ENCODE data around the gene CREB5. TPM values are rescaled to one million over a fixed set of nuclear protein-coding genes. Genes with fewer than 3 reads are reported as not detected.

Gene CREB5
- total and polyA plus RNA-seq, 5 donors: 4.0 to 20.4 (median 9.9) TPM

DNA sequence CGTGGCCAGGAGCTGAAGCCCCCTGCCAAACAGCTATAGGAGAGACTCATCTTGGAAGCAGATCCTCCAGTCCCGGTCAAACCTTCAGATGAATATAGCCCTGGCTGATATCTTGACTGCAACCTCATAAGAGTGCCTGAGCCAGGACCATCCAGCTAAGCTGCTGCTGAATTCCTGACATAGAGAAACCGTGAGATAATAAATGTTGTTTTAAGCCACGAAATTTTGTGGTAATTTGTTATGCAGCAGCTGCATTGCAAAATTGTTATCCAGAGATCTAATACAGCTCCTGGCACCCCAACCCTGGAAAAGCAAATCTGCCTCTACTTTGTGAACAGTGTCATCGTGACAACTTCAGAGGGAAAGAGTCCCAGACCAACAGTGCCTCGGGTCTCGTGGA lies 119.9 kb downstream of the CREB5 start:
- DNase-seq (no peak), ATAC-seq (no peak)
- 94% methylated on average over 7 of the region's 7 CpGs for WGBS
- intact Hi-C loops (cut with DNase I): loop anchor here in 1 of 4 donors (10.0 kb wide), 2 partner anchors 57 to 137 kb away; no protein-coding TSS in a partner anchor
- peaks cover 6% of the 10 kb centered on the region for H3K4me1 ChIP-seq (ENCODE audit: control insufficient read depth, insufficient read depth, low read length)
- no peak overlapping the region for H3K27ac ChIP-seq (ENCODE audit: low read length)
- no peak overlapping the region for H3K4me3 ChIP-seq (ENCODE audit: low read length)
- H3K27me3 ChIP-seq (ENCODE audit: control insufficient read depth, insufficient read depth): no peaks in the 10 kb centered on the region
- H3K9me3 ChIP-seq (ENCODE audit: control insufficient read depth, low read length): no peaks in the 10 kb centered on the region

- ATAC-seq (no peak), DNase-seq (no peak)
- Histone ChIP-seq H3K4me3 (ENCODE audit: low read length) (no peak overlapping the region), H3K9me3 (ENCODE audit: control insufficient read depth, low read length) (no peaks in the 10 kb centered on the region), H3K27me3 (ENCODE audit: control insufficient read depth, insufficient read depth) (no peaks in the 10 kb centered on the region), H3K27ac (ENCODE audit: low read length) (no peak overlapping the region), H3K4me1 (ENCODE audit: control insufficient read depth, insufficient read depth, low read length) (peaks cover 6% of the 10 kb centered on the region)
- WGBS: 90% methylated on average over 8 of the region's 8 CpGs
- intact Hi-C loops (cut with DNase I): loop anchor here in 1 of 4 donors (10.0 kb wide), 2 partner anchors 58 to 138 kb away; no protein-coding TSS in a partner anchor
These were observed 120.9 kb downstream of the CREB5 start for GRCh38 chr7:28533267-28533666.

- H3K27me3 ChIP-seq (ENCODE audit: control insufficient read depth, insufficient read depth): no peaks in the 10 kb centered on the region
- peaks cover 6% of the 10 kb centered on the region for H3K4me1 ChIP-seq (ENCODE audit: control insufficient read depth, insufficient read depth, low read length)
- H3K4me3 ChIP-seq (ENCODE audit: low read length): no peak overlapping the region
- DNase-seq (peak; percentile 54 to 82 (median 65)), ATAC-seq (peak; percentile 41 to 79)
- no peak overlapping the region for H3K27ac ChIP-seq (ENCODE audit: low read length)
- no peaks in the 10 kb centered on the region for H3K9me3 ChIP-seq (ENCODE audit: control insufficient read depth, low read length)
- whole genome bisulfite sequencing: 24% methylated on average over 6 of the region's 6 CpGs
- intact Hi-C loops (cut with DNase I): loop anchor here in 1 of 4 donors (10.0 kb wide), 2 partner anchors 59 to 139 kb away; no protein-coding TSS in a partner anchor
These were observed 121.6 kb downstream of the CREB5 start for GRCh38 chr7:28533731-28534531.

GRCh38 chr7:28536259-28536658 lies 123.9 kb downstream of the CREB5 start:
- Histone ChIP-seq H3K27ac (ENCODE audit: low read length) (no peak overlapping the region), H3K9me3 (ENCODE audit: control insufficient read depth, low read length) (no peaks in the 10 kb centered on the region), H3K4me3 (ENCODE audit: low read length) (no peak overlapping the region), H3K4me1 (ENCODE audit: control insufficient read depth, insufficient read depth, low read length) (peaks cover 6% of the 10 kb centered on the region), H3K27me3 (ENCODE audit: control insufficient read depth, insufficient read depth) (no peaks in the 10 kb centered on the region)
- intact Hi-C loops (cut with DNase I): loop anchor here in 1 of 4 donors (10.0 kb wide), 2 partner anchors 61 to 141 kb away; no protein-coding TSS in a partner anchor
- 81% methylated on average over 7 of the region's 7 CpGs for WGBS
- peak in 1 of 3 donors; percentile 48 for DNase-seq
- no peak for ATAC-seq

- no peaks in the 10 kb centered on the region for H3K27me3 ChIP-seq (ENCODE audit: control insufficient read depth, insufficient read depth)
- no peak overlapping the region for H3K27ac ChIP-seq (ENCODE audit: low read length)
- WGBS: 96% methylated on average over 3 of the region's 3 CpGs
- intact Hi-C loops (cut with DNase I): loop anchor here in 1 of 4 donors (10.0 kb wide), 2 partner anchors 65 to 145 kb away; no protein-coding TSS in a partner anchor
- ATAC-seq: no peak
- DNase-seq: no peak
- H3K4me1 ChIP-seq (ENCODE audit: control insufficient read depth, insufficient read depth, low read length): peaks cover 3% of the 10 kb centered on the region
- H3K4me3 ChIP-seq (ENCODE audit: low read length): no peak overlapping the region
- H3K9me3 ChIP-seq (ENCODE audit: control insufficient read depth, low read length): no peaks in the 10 kb centered on the region
These were observed 127.1 kb downstream of the CREB5 start for GRCh38 chr7:28539289-28539981.

- no peak for ATAC-seq
- no peaks in the 10 kb centered on the region for H3K27me3 ChIP-seq (ENCODE audit: control insufficient read depth, insufficient read depth)
- intact Hi-C loops (cut with DNase I): no loop called here
- no peak overlapping the region for H3K4me3 ChIP-seq (ENCODE audit: low read length)
- H3K4me1 ChIP-seq (ENCODE audit: control insufficient read depth, insufficient read depth, low read length): peaks cover 2% of the 10 kb centered on the region
- no peak for DNase-seq
- H3K27ac ChIP-seq (ENCODE audit: low read length): no peak overlapping the region
- 49% methylated on average over 3 of the region's 3 CpGs for WGBS
- no peaks in the 10 kb centered on the region for H3K9me3 ChIP-seq (ENCODE audit: control insufficient read depth, low read length)
These were observed 130.1 kb downstream of the CREB5 start for GRCh38 chr7:28542410-28542809.

DNA sequence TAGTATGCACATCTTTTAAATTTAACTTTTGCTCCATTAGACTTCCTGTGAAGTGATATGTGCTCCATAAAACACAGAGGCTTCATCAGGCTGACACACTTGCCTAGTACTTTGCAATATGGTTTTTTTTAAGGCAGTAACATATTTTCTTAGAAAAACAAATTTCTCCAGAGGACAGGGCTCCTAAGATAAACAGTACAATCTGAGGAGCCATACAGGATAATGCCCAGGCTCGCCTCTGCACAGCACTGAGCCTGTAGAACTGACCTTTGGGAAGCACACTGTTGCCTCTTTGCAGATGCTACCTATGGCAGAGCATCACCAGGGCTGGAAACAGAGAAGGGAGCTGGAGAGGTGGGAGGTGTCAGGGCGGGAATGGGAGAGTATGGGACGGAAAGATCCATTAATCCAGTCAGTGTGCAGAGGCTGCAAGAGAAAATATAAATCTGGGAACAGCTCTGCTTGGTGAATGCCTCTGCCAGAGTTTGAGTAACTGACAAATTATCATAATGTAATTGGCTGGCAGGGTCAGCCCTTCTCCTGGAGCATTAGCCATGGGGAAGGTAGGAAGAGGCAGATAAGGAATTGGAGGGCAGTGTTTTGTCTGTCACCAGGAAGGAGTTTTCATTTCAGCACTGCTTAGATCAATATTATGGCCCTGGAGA lies 132.3 kb downstream of the CREB5 start:
- Histone ChIP-seq H3K27ac (ENCODE audit: low read length) (no peak overlapping the region), H3K4me3 (ENCODE audit: low read length) (no peak overlapping the region), H3K9me3 (ENCODE audit: control insufficient read depth, low read length) (no peaks in the 10 kb centered on the region), H3K4me1 (ENCODE audit: control insufficient read depth, insufficient read depth, low read length) (peaks cover 2% of the 10 kb centered on the region), H3K27me3 (ENCODE audit: control insufficient read depth, insufficient read depth) (no peaks in the 10 kb centered on the region)
- WGBS: 61% methylated on average over 3 of the region's 3 CpGs
- DNase-seq (no peak), ATAC-seq (no peak)
- intact Hi-C loops (cut with DNase I): no loop called here

DNA sequence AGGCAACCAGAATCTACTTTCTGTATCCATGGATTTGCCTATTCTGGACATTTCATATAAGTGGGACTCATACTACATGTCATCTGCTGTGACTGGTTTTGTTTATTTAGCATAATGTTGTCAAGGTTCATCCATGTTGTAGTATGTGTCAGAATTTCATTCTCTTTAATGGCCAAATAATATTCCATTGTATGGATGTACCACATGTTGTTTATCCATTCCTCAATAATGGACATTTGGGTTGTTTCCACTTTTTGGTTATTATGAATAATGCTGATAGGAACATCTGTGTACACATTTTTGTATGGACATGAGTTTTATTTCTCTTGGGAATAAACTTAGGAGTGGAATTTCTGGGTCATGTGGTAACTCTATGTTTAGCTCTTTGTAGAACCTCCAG lies 133.7 kb downstream of the CREB5 start:
- DNase-seq (no peak), ATAC-seq (no peak)
- intact Hi-C loops (cut with DNase I): no loop called here
- Histone ChIP-seq H3K27me3 (ENCODE audit: control insufficient read depth, insufficient read depth) (no peaks in the 10 kb centered on the region), H3K4me3 (ENCODE audit: low read length) (no peak overlapping the region), H3K4me1 (ENCODE audit: control insufficient read depth, insufficient read depth, low read length) (peaks cover 2% of the 10 kb centered on the region), H3K9me3 (ENCODE audit: control insufficient read depth, low read length) (no peaks in the 10 kb centered on the region), H3K27ac (ENCODE audit: low read length) (no peak overlapping the region)

- WGBS: 98% methylated on average over 3 of the region's 3 CpGs
- intact Hi-C loops (cut with DNase I): no loop called here
- no peak for ATAC-seq
These were observed 134.8 kb downstream of the CREB5 start for GRCh38 chr7:28547115-28547514.

GRCh38 chr7:28548416-28548815 lies 136.1 kb downstream of the CREB5 start:
- H3K4me3 ChIP-seq (ENCODE audit: low read length): no peak overlapping the region
- H3K27me3 ChIP-seq (ENCODE audit: control insufficient read depth, insufficient read depth): no peaks in the 10 kb centered on the region
- intact Hi-C loops (cut with DNase I): no loop called here
- ATAC-seq (no peak), DNase-seq (no peak)
- no peak overlapping the region for H3K27ac ChIP-seq (ENCODE audit: low read length)
- WGBS: 58% methylated on average over 5 of the region's 5 CpGs
- H3K4me1 ChIP-seq (ENCODE audit: control insufficient read depth, insufficient read depth, low read length): peaks cover 4% of the 10 kb centered on the region
- H3K9me3 ChIP-seq (ENCODE audit: control insufficient read depth, low read length): no peaks in the 10 kb centered on the region

More at GRCh38 chr7:28547115-28547514, 134.8 kb downstream of the CREB5 start:
- Histone ChIP-seq H3K9me3 (ENCODE audit: control insufficient read depth, low read length) (no peaks in the 10 kb centered on the region), H3K4me1 (ENCODE audit: control insufficient read depth, insufficient read depth, low read length) (peaks cover 4% of the 10 kb centered on the region), H3K27ac (ENCODE audit: low read length) (no peak overlapping the region), H3K27me3 (ENCODE audit: control insufficient read depth, insufficient read depth) (no peaks in the 10 kb centered on the region), H3K4me3 (ENCODE audit: low read length) (no peak overlapping the region)
- DNase-seq: no peak

GRCh38 chr7:28549998-28550397 lies 137.7 kb downstream of the CREB5 start:
- DNase-seq (no peak), ATAC-seq (no peak)
- Histone ChIP-seq H3K27me3 (ENCODE audit: control insufficient read depth, insufficient read depth) (no peaks in the 10 kb centered on the region), H3K4me3 (ENCODE audit: low read length) (no peak overlapping the region), H3K4me1 (ENCODE audit: control insufficient read depth, insufficient read depth, low read length) (peaks cover 1% of the 10 kb centered on the region), H3K9me3 (ENCODE audit: control insufficient read depth, low read length) (no peaks in the 10 kb centered on the region), H3K27ac (ENCODE audit: low read length) (no peak overlapping the region)
- WGBS: 80% methylated on average over 2 of the region's 2 CpGs
- intact Hi-C loops (cut with DNase I): no loop called here
